Stimulated activated CD4-positive, alpha-beta T cell treated with anti-CD3 and anti-CD28 coated beads, Interleukin-12 subunit alpha, Interleukin-12 subunit beta, amount 100 ng/mL, for 4 hours (primary cell): ENCODE measurements around the gene SLC30A1.
"Not testable (repeated sequence)": the region's sequence is repeated elsewhere in the genome, so short reads cannot be mapped to it uniquely, and the experiment has no call there.

ENCODE experiments used
- DNase-seq: peaks from one replicate; pipeline ENCODE4 v3.0.0-alpha.2; 2020

Gene SLC30A1

GRCh38 chr1:211578640-211579439, at the start of gene SLC30A1:
Gene SLC30A1, minus strand, starts transcription at chr1:211579161. Its CDS starts 549 bp downstream, at chr1:211578612.
- peak; percentile 100 for DNase-seq

GRCh38 chr1:211628417-211628816, 49.5 kb upstream of the SLC30A1 start:
- DNase-seq: no peak

- no peak for DNase-seq
Observed at GRCh38 chr1:211627259-211627658, 48.3 kb upstream of the SLC30A1 start.

GRCh38 chr1:211625866-211626265, 46.9 kb upstream of the SLC30A1 start:
- not testable (repeated sequence) for DNase-seq

- DNase-seq: no peak
Observed at GRCh38 chr1:211625040-211625439, 46.1 kb upstream of the SLC30A1 start.

- no peak for DNase-seq
Observed at GRCh38 chr1:211623515-211623914, 44.6 kb upstream of the SLC30A1 start.

GRCh38 chr1:211621447-211622198, 42.7 kb upstream of the SLC30A1 start:
- DNase-seq: no peak

GRCh38 chr1:211620097-211620496, 41.1 kb upstream of the SLC30A1 start:
- no peak for DNase-seq

GRCh38 chr1:211619033-211619996, 40.4 kb upstream of the SLC30A1 start:
- no peak for DNase-seq

GRCh38 chr1:211616965-211617297, 38.0 kb upstream of the SLC30A1 start:
- no peak for DNase-seq

GRCh38 chr1:211616231-211616964, 37.4 kb upstream of the SLC30A1 start:
- DNase-seq: no peak

- no peak for DNase-seq
Observed at GRCh38 chr1:211614615-211615014, 35.7 kb upstream of the SLC30A1 start.

GRCh38 chr1:211613951-211614350, 35.0 kb upstream of the SLC30A1 start:
- DNase-seq: no peak

- no peak for DNase-seq
Observed at GRCh38 chr1:211613108-211613947, 34.4 kb upstream of the SLC30A1 start.

GRCh38 chr1:211612786-211613107, 33.8 kb upstream of the SLC30A1 start:
- DNase-seq: no peak

GRCh38 chr1:211611818-211612217, 32.9 kb upstream of the SLC30A1 start:
- no peak for DNase-seq

- no peak for DNase-seq
Observed at GRCh38 chr1:211610779-211611556, 32.0 kb upstream of the SLC30A1 start.

- no peak for DNase-seq
Observed at GRCh38 chr1:211609120-211610024, 30.4 kb upstream of the SLC30A1 start.

- no peak for DNase-seq
Observed at GRCh38 chr1:211607754-211608473, 29.0 kb upstream of the SLC30A1 start.
